GM18526 (cell line): ENCODE results near the gene PDE6A.

Source experiments
- POLR2A ChIP-seq: IDR thresholded peaks from 3 replicates; pipeline ENCODE4 v1.6.1; 2011; ENCODE audit not compliant: insufficient read length; ENCODE audit errors: extremely low read depth

The PDE6A gene

DNA sequence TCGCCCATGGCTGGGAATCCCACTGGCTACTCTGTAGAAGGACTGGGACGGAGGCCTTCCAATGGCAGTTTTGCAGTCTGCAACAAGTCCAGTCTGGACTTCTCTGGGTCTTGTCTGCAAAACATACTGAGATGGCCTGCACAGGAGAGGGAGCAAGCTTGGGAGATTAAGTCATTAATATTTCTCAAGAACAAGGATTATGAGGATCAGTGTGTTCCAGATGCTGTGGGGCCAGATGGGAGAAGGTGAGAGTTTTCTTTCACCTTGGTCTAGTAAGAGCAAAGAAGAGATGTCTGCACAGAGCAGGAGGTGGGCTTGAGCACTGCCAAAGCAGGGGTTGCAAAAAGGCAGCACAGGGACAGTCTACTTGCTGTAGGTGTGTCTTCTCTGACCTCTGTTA is at the start of gene PDE6A:
TSS of gene PDE6A (minus strand) at position 128 of the 400 bp plus-strand sequence. CDS start at position 8, 120 bp downstream.
- TF ChIP-seq POLR2A, result no peak

- TF ChIP-seq POLR2A, result no peak
These were observed 48.9 kb upstream of the PDE6A start for GRCh38 chr5:149993471-149993870.

DNA sequence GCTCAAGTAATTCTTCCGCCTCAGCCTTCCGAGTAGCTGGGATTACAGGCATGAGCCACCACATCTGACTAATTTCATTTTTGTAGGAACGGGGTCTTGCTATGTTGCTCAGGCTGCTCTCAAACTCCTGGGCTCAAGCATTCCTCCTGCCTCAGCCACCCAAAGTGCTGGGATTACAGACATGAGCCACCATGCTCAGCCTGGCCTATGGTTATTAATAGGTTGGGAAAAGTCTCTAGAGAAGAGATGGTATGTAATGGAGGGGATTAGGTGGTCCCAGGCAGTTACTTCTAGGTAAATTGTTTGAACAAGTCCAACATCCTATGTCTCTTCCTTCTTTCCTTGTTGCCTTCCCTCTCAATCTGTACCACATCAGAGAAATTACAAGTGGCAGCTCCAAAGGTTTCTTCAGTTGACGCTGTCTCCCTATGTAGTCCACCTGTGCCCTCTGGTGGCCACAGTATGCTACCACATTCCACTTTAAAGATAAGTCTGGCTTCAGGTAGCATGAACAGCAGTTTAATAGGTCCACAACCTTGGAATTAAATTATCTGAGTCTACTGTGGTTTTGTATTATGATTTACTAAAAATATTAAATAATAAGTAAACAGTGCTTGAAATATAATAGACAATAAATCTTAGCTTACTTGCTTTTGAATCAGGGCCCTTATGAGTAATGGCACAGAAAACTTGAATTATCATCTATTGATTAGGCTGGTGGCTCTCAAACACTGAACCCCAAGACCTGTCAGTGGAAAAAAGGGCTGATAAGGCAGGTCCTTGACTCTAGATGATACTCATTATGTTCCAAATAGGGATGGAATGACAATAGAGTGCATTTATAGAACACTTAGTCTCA is 46.2 kb upstream of the PDE6A start:
- TF ChIP-seq POLR2A, result no peak

DNA sequence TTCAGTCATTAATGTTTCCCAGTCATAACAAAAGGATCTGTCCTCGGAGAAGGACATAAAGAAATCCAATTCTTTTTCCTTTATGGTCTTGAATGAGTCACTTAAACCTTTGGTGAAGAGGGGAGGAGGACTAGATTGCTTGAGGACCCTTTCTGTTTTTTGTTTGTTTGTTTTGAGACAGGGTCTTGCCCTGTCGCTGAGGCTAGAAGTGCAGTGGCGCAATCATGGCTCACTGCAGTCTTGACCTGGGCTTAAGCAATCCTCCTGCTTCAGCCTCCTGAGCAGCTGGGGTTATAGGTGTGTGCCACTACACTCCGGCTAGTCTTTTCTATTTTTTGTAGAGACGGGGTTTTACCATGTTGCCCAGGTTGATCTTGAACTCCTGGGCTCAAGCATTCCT is 43.5 kb upstream of the PDE6A start:
- TF ChIP-seq POLR2A, result no peak

GRCh38 chr5:149982505-149982904 is 37.9 kb upstream of the PDE6A start:
- TF ChIP-seq POLR2A, result no peak

DNA sequence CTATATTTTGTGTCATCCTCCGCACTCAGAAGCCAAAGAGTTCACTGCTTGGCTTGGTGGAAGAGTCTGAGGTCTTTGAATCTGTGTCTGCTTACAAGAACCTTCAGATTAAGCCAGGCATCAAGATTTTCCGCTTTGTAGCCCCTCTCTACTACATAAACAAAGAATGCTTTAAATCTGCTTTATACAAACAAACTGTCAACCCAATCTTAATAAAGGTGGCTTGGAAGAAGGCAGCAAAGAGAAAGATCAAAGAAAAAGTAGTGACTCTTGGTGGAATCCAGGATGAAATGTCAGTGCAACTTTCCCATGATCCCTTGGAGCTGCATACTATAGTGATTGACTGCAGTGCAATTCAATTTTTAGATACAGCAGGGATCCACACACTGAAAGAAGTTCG is 36.6 kb upstream of the PDE6A start:
- no peak for TF ChIP-seq POLR2A

GRCh38 chr5:149979896-149980295 is 35.3 kb upstream of the PDE6A start:
- TF ChIP-seq POLR2A, result no peak

DNA sequence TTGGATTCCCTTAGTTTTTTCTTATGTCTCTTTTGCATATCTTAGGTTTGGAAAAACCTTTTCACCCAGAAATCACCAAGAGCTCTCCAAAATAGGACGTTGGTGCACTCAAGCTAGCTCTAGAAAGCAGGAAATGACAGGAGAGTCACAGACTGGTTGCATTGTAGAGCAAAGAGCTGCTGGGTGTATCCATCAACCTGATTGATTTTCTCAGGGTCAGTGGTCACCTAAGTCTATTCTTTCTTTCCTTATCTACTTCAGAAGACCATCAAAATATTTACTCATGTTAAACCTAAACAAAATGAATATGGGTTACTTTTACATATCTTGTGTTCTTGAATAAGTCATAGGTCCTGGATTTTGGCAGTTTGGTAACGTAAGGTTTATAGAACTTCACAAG is 30.8 kb upstream of the PDE6A start:
- no peak for TF ChIP-seq POLR2A

DNA sequence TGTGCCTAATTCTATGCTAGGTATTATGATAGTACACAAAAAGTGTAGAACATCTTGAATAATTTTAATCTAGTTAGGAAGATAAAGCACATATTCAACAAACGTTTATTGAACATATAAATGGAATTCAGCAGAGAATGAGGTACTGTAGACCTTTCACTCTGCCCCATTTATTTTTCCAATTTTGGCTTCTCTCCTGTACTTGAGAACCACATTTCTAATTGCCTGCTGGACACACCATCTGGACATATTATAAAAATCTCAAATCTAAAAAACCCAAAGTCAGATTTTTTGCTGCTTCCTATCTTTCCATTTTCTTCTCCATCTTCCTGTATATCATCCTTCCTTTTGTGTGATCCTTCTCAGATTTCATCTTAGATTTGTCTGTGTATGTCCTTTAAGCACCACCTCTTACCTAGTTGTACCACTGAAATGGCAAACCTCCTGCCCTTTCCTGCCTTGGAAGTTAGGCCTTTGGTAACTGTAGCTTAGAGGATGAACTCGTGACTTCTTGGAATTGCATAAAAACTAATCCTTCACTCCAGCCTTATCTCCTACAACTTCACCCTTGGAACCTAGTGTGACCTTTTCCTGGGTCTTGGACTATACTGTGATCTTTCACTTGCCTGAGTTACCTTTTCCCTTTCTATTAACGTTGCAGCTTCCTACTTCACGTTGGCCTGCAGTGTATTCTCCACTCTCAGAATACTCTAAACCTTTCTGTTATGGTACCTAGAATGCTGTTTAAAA is 24.8 kb upstream of the PDE6A start:
- no peak for TF ChIP-seq POLR2A

- no peak for TF ChIP-seq POLR2A
These were observed 22.4 kb upstream of the PDE6A start for GRCh38 chr5:149966946-149967345.

DNA sequence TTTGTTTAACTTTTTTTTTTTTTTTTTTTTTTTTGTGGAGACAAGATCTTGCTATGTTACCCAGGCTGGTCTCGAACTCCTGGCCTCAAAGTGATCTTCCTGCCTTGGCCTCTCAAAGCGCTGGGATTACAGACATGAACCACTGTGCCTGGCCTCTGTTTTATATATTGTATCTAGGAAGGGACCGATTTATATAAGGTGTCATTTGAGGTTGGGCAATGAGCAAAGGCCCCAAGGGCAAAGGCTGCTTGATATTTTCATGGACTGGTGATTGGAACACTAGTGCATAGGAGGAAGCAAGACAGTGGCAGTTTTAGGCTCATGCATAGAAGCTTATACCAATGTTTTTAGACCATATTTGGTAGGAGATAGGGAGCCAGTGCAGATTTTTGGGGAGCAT is 19.1 kb upstream of the PDE6A start:
- TF ChIP-seq POLR2A, result no peak

DNA sequence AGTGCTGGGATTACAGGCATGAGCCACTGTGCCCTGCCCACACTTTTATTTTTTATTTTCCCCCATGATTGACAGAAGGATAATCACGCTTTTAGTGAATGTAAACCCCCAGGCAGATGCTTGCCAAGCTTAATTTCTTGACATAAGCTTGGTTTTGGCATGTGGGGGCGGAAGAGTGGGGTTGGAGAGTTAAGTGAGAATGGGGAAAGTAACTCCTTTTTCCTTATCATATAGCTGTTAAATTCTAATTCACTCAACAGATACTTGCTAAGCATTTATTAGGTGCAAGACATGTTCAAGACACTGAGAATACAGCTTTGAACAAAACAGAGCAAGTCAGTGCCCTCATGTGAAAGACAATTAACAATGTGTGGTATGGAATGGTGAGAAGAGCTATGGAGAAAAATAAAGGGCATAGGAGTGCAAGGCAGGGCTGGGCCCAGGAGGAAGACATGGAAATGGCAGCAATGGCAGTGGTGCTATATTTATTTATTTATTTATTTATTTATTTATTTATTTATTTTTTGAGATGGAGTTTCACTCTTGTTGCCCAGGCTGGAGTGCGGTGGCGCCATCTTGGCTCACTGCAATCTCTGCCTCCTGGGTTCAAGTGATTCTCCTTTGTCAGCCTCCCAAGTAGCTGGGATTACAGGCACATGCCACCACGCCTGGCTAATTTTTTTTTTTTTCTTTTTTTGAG is 18.2 kb upstream of the PDE6A start:
- no peak for TF ChIP-seq POLR2A

- TF ChIP-seq POLR2A, result no peak
These were observed 17.4 kb upstream of the PDE6A start for GRCh38 chr5:149961957-149962409.

DNA sequence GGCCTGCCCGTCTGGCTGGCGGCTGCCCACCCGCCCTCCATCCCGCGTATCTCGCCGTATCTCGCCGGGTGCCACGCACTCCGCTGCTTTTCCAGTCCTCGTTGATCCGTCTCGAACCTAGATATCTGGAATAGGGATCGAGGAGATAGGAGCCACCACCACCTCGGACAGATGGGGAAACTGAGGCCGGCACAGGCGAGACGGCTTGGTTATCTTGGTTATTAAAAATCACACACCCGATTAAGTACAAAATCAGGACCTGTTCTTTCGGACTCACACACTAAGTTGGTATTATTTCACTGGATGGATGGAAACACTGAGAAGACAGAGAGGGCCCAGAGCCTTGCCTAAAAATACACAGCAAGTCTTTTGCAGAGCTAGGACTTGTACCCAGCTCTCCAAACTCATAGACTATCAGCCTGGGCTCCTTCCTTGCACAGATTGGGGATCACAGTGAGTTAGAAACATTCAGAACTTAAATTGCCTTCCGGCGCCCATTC is 16.6 kb upstream of the PDE6A start:
- TF ChIP-seq POLR2A, result no peak

- peak; percentile 96 for TF ChIP-seq POLR2A
These were observed 15.9 kb upstream of the PDE6A start, which contains the start of gene SLC26A2 for GRCh38 chr5:149960272-149961185. Gene SLC26A2 (plus strand): TSS chr5:149960758. CDS start chr5:149977653, 16,895 bp downstream.
